IPS-18a (cell line): ENCODE results near the gene SMAD3.
"Not testable (repeated sequence)": the region's sequence is repeated elsewhere in the genome, so short reads cannot be mapped to it uniquely, and the experiment has no call there.

Experiments used
- H3K27ac ChIP-seq: one replicate; pipeline ENCODE4 v1.5.1; 2013; ENCODE audit warnings: low read length
- H3K27me3 ChIP-seq: one replicate; pipeline ENCODE4 v1.6.1; 2013; ENCODE audit warnings: mild to moderate bottlenecking, low read length; ENCODE audit not compliant: control insufficient read depth, insufficient read depth
- H3K36me3 ChIP-seq: one replicate; pipeline ENCODE4 v1.6.1; 2013; ENCODE audit warnings: low read depth, low read length; ENCODE audit not compliant: control insufficient read depth
- H3K4me1 ChIP-seq: one replicate; pipeline ENCODE4 v1.6.1; 2013; ENCODE audit warnings: low read depth, low read length; ENCODE audit not compliant: control insufficient read depth
- H3K4me3 ChIP-seq: one replicate; pipeline ENCODE4 v1.5.1; 2013; ENCODE audit warnings: low read length
- H3K9ac ChIP-seq: one replicate; pipeline ENCODE4 v1.6.1; 2013; ENCODE audit warnings: mild to moderate bottlenecking, low read length, moderate library complexity
- H3K9me3 ChIP-seq: one replicate; pipeline ENCODE4 v1.6.1; 2013; ENCODE audit warnings: low read depth, low read length; ENCODE audit not compliant: control insufficient read depth

Gene SMAD3

GRCh38 chr15:67149773-67150022 is 84.3 kb downstream of the SMAD3 start:
- no peak overlapping the region for H3K9ac ChIP-seq
- no peaks in the 10 kb centered on the region for H3K27me3 ChIP-seq
- H3K27ac ChIP-seq: no peak overlapping the region
- H3K4me1 ChIP-seq: peaks cover 66% of the 10 kb centered on the region
- H3K36me3 ChIP-seq: no peaks in the 10 kb centered on the region
- peak overlapping the region; percentile 25 for H3K4me3 ChIP-seq
- H3K9me3 ChIP-seq: no peaks in the 10 kb centered on the region

GRCh38 chr15:67150023-67150860 is 84.8 kb downstream of the SMAD3 start:
- H3K4me3 ChIP-seq: peak overlapping the region; percentile 25
- H3K36me3 ChIP-seq: no peaks in the 10 kb centered on the region
- H3K4me1 ChIP-seq: peaks cover 60% of the 10 kb centered on the region
- no peaks in the 10 kb centered on the region for H3K9me3 ChIP-seq
- no peak overlapping the region for H3K9ac ChIP-seq
- H3K27ac ChIP-seq: no peak overlapping the region
- H3K27me3 ChIP-seq: no peaks in the 10 kb centered on the region

DNA sequence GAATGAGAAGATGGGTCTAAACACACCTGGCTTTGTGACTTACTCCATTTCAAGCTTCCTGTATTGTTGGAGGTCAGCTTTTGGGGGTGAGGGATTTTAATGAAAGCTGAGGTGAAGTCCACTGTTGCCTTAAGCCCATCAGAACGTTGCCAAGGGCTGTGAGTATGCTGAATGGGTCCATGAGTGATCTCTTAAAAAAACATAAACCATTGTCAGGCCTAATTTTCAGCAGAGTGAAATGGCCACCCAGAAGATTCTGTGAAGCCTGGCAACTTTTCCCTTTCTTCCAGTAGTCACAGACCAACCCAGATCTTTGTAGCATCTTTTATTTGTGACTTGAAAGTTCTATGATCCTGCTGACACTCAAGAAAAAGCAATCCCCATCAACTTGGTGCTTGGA is 87.0 kb downstream of the SMAD3 start:
- Histone ChIP-seq H3K9ac (no peak overlapping the region), H3K4me3 (no peak overlapping the region), H3K27ac (no peak overlapping the region)

DNA sequence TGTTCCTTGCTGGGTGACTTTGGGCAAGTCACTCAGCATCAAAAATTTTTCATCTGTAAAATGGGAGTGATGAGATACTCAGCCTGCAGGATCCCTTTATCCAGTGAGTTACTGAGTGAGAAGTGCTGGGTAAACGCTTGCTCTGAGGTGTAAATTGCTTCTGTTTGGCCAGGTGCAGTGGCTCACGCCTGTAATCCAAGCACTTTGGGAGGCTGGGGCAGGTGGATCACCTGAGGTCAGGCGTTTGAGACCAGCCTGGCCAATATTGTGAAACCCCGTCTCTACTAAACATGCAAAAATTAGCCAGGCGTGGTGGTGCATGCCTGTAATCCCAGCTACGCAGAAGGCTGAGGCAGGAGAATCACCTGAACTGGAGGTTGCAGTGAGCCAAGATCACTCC is 87.6 kb downstream of the SMAD3 start:
- H3K36me3 ChIP-seq, H3K4me3 ChIP-seq, H3K9me3 ChIP-seq, H3K27me3 ChIP-seq, H3K27ac ChIP-seq, H3K9ac ChIP-seq: not testable (repeated sequence)
- peaks cover 34% of the 10 kb centered on the region for H3K4me1 ChIP-seq

More for the DNA sequence above, 87.0 kb downstream of the SMAD3 start:
- no peaks in the 10 kb centered on the region for H3K9me3 ChIP-seq
- peaks cover 40% of the 10 kb centered on the region for H3K4me1 ChIP-seq
- H3K27me3 ChIP-seq: no peaks in the 10 kb centered on the region
- H3K36me3 ChIP-seq: no peaks in the 10 kb centered on the region

GRCh38 chr15:67154249-67154648 is 88.8 kb downstream of the SMAD3 start:
- no peaks in the 10 kb centered on the region for H3K9me3 ChIP-seq
- H3K9ac ChIP-seq: no peak overlapping the region
- H3K27ac ChIP-seq: no peak overlapping the region
- no peak overlapping the region for H3K4me3 ChIP-seq
- peaks cover 22% of the 10 kb centered on the region for H3K4me1 ChIP-seq
- H3K36me3 ChIP-seq: no peaks in the 10 kb centered on the region
- no peaks in the 10 kb centered on the region for H3K27me3 ChIP-seq

GRCh38 chr15:67156426-67156825 is 91.0 kb downstream of the SMAD3 start:
- Histone ChIP-seq H3K36me3 (no peaks in the 10 kb centered on the region), H3K4me3 (no peak overlapping the region), H3K9ac (no peak overlapping the region), H3K27me3 (no peaks in the 10 kb centered on the region), H3K27ac (no peak overlapping the region), H3K9me3 (no peaks in the 10 kb centered on the region), H3K4me1 (peaks cover 8% of the 10 kb centered on the region)

GRCh38 chr15:67156834-67157233 is 91.4 kb downstream of the SMAD3 start:
- Histone ChIP-seq H3K27me3 (no peaks in the 10 kb centered on the region), H3K27ac (no peak overlapping the region), H3K4me3 (no peak overlapping the region), H3K9me3 (no peaks in the 10 kb centered on the region), H3K9ac (no peak overlapping the region), H3K36me3 (no peaks in the 10 kb centered on the region), H3K4me1 (peaks cover 8% of the 10 kb centered on the region)

- Histone ChIP-seq H3K36me3 (no peaks in the 10 kb centered on the region), H3K27ac (no peak overlapping the region), H3K4me3 (no peak overlapping the region), H3K9me3 (no peaks in the 10 kb centered on the region), H3K9ac (no peak overlapping the region), H3K4me1 (peaks cover 2% of the 10 kb centered on the region), H3K27me3 (no peaks in the 10 kb centered on the region)
Observed at GRCh38 chr15:67157521-67158252, 92.3 kb downstream of the SMAD3 start.

GRCh38 chr15:67158367-67158766 is 93.0 kb downstream of the SMAD3 start:
- Histone ChIP-seq H3K27ac (no peak overlapping the region), H3K36me3 (no peaks in the 10 kb centered on the region), H3K9ac (no peak overlapping the region), H3K4me3 (no peak overlapping the region), H3K4me1 (no peaks in the 10 kb centered on the region), H3K27me3 (no peaks in the 10 kb centered on the region), H3K9me3 (no peaks in the 10 kb centered on the region)

GRCh38 chr15:67161412-67161811 is 96.0 kb downstream of the SMAD3 start:
- no peaks in the 10 kb centered on the region for H3K9me3 ChIP-seq
- no peak overlapping the region for H3K4me3 ChIP-seq
- no peaks in the 10 kb centered on the region for H3K27me3 ChIP-seq
- no peak overlapping the region for H3K9ac ChIP-seq
- no peak overlapping the region for H3K27ac ChIP-seq
- peaks cover 19% of the 10 kb centered on the region for H3K4me1 ChIP-seq
- no peaks in the 10 kb centered on the region for H3K36me3 ChIP-seq

GRCh38 chr15:67161881-67162280 is 96.5 kb downstream of the SMAD3 start:
- H3K4me3 ChIP-seq: no peak overlapping the region
- H3K9me3 ChIP-seq: no peaks in the 10 kb centered on the region
- no peaks in the 10 kb centered on the region for H3K36me3 ChIP-seq
- no peaks in the 10 kb centered on the region for H3K27me3 ChIP-seq
- H3K27ac ChIP-seq: no peak overlapping the region
- H3K4me1 ChIP-seq: peaks cover 24% of the 10 kb centered on the region
- no peak overlapping the region for H3K9ac ChIP-seq

GRCh38 chr15:67163180-67163579 is 97.8 kb downstream of the SMAD3 start:
- Histone ChIP-seq H3K9me3 (no peaks in the 10 kb centered on the region), H3K27ac (no peak overlapping the region), H3K36me3 (no peaks in the 10 kb centered on the region), H3K27me3 (no peaks in the 10 kb centered on the region), H3K9ac (no peak overlapping the region), H3K4me3 (no peak overlapping the region), H3K4me1 (peaks cover 26% of the 10 kb centered on the region)
